ENCODE data around the gene THOC5.

DNA sequence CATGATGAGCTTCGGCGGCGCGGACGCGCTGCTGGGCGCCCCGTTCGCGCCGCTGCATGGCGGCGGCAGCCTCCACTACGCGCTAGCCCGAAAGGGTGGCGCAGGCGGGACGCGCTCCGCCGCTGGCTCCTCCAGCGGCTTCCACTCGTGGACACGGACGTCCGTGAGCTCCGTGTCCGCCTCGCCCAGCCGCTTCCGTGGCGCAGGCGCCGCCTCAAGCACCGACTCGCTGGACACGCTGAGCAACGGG lies 73.4 kb downstream of the THOC5 start:
- no peak for TF ChIP-seq POLR2AphosphoS5 (IDR thresholded peaks at IDR 0.05)
- no peak for TF ChIP-seq CTCF (IDR thresholded peaks at IDR 0.05)
- no peak for TF ChIP-seq POLR2A (IDR thresholded peaks at IDR 0.05)

Measured in breast epithelium (tissue), 3 donors.